GM15510 (cell line): ENCODE data around the gene POU3F2.

Experiments used
- POLR2A ChIP-seq: IDR thresholded peaks from 3 replicates; pipeline ENCODE4 v1.6.1; 2011; ENCODE audit warnings: borderline replicate concordance; ENCODE audit not compliant: insufficient read length; ENCODE audit errors: extremely low read depth

The POU3F2 gene

GRCh38 chr6:98836025-98836961 is 1.9 kb downstream of the POU3F2 start:
- TF ChIP-seq POLR2A: no peak

DNA sequence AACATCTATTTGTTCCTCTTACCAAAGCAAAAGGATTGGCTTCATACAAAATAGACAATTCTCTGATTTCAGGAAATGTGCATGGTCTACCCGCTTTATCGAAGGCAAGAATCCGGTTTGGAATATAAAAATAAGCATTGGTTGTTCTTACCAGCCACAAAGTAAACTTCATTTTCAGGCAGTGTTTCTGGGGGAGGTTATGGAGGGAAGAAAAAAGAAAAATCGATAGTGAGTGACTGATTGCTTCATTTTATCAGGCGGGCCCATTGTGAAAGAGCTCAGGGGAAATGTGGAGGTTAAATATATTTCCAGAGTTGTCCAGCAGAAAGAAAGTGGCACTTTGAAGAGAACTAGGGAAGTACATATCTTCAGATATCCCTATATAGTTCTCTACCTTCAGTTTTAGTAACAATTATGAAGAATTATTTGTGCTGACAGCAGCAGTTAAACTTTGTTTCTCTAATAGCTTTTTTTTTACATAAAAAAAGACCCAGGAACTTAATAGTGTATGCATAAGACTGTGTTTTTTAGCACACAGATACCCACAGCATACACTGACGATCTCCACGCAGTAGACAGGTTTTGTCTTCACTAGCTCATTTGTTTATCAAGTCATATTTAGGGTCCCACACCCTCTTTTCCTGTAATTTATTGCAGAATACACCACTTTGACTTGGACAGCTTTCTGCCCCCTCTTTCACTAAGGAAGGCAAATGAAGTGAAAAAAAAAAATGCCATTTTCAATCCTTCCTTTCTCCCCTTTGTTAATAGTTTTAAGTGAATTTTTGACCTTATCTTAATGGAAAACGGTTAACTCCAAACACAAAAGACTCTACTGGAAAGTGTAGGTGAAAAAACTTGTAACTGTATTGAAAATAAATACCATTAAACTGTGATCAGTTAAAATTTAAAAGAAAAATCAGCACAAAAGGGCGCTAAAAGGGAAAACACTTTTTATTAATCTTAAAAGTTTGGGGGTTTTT is 2.9 kb downstream of the POU3F2 start:
- TF ChIP-seq POLR2A: no peak

GRCh38 chr6:98838032-98838431 is 3.7 kb downstream of the POU3F2 start:
- no peak for TF ChIP-seq POLR2A

DNA sequence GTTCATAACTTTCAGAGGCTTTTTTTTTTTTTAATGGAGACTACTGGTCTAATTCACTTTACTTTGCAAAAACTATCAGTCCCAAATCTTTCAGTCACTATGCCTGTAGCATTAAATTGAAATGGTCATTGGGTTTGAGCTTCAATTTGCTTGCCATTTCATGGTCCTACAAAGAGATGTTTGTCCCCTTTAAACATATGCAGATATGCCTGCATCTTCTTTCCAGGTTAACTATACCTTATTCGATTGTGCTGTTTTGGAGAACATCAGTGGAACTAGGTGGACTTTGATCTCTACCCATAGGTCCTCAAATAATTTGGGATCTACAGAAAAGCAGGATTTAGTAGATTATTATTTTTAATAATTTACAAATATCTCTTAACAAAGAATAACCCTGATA is 4.6 kb downstream of the POU3F2 start:
- TF ChIP-seq POLR2A: no peak

DNA sequence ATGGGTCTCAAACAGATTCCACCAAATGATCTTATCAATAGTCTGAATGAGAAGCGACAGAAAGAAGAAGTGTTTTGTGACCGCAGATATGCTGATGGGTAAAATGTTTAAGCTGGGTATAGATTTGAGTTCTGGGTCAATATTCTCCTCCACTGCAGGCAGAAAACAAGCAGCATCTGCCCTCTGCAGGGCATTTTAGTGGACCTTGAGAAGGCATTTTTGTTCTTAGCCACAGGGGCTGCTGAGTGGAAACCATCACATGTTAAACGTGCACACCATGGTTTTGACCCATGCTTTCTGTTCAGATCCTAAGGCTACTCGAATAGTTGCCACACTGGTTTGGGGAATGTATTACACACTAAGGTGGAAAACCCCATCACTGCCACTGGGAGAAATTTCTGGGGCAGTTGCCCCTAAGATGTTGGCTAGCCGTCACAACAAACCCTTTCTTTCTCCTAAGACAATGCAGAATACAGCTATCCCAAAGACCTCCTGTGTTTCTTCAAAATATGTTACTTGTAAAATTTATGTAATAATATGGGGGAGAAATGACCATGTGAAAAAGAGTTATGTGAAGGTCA is 5.5 kb downstream of the POU3F2 start:
- no peak for TF ChIP-seq POLR2A

DNA sequence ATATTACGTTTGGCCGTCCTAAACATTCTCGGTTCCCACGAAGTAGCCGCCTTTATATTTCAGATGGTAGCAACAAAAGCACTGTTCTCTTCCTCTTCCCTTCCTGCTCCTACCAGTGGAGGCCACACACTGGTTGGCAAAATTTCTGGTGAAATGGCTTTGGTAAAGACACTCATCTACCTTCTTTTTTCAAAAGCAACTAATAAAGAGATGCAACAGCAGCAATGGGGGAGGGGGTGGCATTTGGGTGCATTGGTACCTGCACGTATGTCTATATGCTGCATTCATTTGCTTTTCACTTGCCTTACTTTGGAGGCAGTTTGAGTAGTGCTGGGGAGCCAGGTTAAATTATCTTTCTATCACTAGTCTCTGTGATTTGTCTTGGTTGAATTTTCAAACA is 6.0 kb downstream of the POU3F2 start:
- no peak for TF ChIP-seq POLR2A

DNA sequence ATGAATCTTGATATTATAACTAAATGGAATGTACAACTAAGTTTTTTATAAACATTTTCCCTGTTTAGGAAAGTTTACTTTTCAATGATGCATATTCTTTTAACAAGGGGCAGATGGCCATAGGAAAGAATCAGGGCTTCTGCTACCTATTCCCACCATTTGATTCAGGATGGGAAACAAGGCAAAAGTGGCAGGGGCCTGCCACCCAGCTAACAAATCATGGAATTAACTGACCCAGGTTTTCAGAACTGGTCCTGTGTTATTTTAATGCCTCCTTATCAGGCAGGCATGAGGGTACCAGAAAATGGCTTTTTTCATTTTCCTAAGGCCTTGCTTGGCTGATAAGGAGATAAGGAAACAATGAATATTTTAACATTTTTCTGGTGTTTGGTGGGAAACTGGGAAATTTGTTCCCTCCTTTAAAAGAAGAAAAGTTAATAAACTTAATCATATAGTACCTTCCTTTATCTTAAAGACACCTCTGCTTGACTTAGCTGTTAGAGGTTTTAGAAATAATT is 6.7 kb downstream of the POU3F2 start:
- no peak for TF ChIP-seq POLR2A

- no peak for TF ChIP-seq POLR2A
Measured at GRCh38 chr6:98841621-98842341, 7.4 kb downstream of the POU3F2 start.

- TF ChIP-seq POLR2A: no peak
Measured at GRCh38 chr6:98842342-98843180, 8.2 kb downstream of the POU3F2 start.

DNA sequence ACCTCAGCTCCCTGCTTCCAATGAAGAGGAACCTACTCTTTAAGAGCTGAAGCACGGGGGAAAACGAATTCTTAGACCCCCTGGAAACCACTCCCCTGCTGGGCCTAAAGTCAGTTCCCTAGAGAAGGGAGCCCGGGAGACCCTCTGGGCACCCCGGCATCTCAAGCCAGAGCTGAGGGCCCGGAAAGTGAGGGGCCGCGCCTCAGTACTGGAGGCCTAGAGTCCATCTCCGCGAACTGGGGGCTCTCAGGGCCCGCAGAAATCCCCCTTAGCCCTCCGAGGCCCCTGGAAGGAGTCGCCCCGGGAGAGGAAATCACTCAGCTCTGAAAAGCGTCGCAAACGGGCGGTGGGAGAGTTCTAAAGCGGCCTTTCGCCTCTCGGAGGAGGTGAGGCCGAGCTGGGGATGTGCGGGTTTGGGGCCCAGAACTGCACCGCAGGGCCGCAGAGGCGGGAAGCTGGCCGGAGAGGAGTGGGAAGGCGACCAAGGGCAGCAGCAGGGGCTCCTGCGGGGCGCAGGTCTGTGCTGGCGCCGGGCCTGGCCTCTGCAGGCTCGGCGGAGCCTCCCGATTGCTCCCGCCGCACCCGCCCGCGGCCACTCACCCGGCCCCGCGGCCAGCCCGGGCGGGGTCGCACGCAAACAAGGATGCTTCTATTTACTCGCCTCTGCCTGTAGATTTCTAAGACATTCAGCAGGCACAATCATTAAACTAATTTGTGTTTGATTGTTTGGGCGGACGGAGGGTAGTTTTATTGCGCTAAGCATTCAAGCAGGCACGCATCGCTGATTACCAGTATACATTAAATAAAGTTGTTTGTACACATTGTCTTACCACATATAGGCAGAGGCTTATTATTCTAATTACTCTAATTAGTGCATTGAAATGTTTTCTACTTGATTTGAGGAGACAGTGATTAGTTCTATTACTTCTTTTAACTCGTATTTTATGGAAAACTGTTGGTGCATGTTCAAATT is 9.2 kb downstream of the POU3F2 start:
- no peak for TF ChIP-seq POLR2A

DNA sequence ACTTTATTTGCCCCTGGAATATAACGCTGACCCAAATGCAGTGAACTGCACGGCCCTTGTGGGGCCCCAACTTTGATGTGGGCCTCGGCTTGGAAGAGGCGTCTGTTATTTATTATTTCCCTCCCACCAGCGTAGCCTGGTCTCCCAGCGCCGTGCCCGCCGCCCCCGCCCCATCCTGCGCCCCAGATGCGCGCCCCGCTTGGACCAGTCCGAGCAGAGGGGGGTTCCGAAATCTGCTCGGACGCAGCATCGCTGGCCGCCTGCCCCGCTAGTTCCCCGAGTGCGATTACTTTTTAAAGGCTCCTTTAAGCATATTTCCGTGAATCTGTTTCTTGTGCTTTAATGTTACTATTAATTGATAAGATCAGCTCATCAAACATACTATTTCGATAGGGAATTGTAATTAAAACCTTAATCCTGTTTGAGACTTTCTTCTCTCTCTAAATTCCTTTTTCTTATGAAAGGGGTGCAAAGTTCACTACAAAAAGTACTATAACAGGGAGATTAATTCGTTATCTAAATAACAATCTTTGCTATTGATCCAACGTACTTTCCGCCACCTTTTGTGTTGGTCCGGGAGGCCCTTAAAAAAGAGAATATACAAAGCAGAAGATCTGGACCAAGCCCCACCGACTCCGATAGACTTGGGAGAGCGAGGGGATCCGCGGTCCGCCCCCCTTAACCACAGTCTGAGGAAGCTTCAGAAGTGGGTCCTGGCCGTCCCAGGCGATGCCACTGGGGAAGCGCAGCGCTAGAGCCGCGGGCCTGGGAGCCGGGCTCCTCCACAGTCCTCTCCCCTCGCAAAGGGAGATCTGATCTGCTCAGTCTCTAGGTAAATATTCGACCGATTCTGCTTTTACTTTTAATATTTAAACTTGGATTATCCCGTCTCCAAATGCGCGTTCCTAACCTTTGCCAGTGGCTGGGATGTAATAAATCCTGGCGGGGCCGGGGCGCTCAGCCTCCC is 10.2 kb downstream of the POU3F2 start:
- no peak for TF ChIP-seq POLR2A
